NCI-H82 (cell line): ENCODE results near the gene LRAT.
"Not testable (repeated sequence)": the region's sequence is repeated elsewhere in the genome, so short reads cannot be mapped to it uniquely, and the experiment has no call there.

Source experiments
- DNase-seq: peaks from one replicate; lab custom pipeline; 2025; lab: John Stamatoyannopoulos, UW

The LRAT gene

GRCh38 chr4:154743683-154744340 lies at the start of gene LRAT:
Gene LRAT, plus strand, starts transcription at chr4:154744000. Its CDS starts 327 bp downstream, at chr4:154744327.
- DNase-seq = peak; percentile 49

GRCh38 chr4:154707877-154708276 lies 35.9 kb upstream of the LRAT start:
- DNase-seq = no peak

DNA sequence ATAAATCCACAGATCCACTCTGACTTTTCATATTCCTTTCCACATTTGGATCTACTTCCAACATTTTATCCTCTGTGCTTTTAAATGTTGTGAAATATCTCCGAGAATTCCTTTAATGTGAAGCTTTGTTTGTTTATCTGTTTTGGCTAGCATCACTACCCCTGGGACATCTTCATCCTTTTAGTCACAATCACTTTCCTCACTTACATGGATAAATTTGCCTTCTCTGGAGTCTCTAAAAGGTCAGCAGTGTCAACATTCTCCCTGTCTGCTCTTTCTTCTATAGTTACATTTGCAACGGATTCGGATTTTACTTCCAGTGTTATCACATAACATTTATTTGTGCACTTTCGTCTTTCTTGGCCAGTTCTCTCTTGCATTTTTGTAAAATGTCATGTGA lies 34.2 kb upstream of the LRAT start:
- DNase-seq = no peak

DNA sequence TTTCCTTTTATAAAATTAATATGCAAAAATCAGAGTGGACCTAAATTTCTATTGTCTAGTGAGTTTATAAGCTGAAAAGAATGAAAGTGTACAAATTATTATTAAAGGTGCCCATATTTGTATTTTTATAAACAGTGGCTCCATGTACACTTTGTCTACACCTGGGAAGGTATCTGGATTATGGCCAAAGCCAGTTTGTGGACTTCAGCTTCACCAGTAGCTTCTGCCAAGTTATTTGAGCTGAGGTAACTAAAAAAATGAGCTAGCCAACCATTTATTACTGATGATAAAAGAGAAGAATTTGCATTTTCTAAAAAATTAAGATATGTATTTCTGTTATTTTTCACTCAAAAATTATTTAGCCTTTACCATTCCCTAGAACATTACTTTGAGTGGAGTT lies 32.3 kb upstream of the LRAT start:
- no peak for DNase-seq

GRCh38 chr4:154714339-154715040 lies 29.3 kb upstream of the LRAT start:
- DNase-seq = no peak

GRCh38 chr4:154719087-154719486 lies 24.7 kb upstream of the LRAT start:
- no peak for DNase-seq

DNA sequence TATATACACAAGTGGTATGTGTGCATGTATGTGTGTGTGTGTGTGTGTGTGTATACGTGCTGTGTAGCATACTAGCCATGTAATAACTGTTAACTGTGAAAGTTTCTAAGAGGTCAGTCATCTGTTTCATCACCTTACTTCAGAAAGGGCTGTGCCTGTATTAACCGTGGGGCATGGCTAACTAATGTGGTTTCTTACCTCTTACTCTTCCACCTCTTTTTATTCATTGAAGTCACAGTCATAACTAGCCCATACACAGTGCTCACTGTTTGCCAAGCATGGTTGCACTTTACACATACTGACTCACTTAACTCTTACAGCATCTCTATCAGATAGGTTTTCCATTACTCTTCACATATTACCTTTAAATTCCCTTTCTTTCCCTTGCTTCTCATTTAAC lies 23.7 kb upstream of the LRAT start:
- no peak for DNase-seq

- DNase-seq = no peak
Measured at GRCh38 chr4:154720618-154721267, 23.1 kb upstream of the LRAT start.

DNA sequence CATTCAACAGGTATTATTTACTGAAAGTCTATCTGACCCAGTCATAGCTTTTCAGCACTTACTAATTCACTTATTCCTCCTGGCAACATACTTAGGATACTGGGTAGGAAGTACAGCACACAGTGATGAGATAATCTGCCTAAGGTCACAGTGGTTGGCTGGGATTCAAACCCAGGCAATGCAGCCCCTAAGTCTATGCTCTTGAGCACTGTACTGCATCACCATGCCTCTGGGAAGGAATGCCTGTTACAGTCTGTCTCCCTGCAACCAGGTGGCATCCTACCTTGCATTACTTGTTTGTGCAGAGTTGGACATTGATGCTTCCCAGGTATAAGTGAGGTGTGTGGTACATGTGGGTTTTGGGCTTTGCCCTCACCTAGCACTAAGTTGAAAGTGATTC lies 21.5 kb upstream of the LRAT start:
- DNase-seq = peak; percentile 18

- not testable (repeated sequence) for DNase-seq
Measured at GRCh38 chr4:154723601-154724000, 20.2 kb upstream of the LRAT start.

GRCh38 chr4:154727540-154727939 lies 16.3 kb upstream of the LRAT start:
- no peak for DNase-seq

DNA sequence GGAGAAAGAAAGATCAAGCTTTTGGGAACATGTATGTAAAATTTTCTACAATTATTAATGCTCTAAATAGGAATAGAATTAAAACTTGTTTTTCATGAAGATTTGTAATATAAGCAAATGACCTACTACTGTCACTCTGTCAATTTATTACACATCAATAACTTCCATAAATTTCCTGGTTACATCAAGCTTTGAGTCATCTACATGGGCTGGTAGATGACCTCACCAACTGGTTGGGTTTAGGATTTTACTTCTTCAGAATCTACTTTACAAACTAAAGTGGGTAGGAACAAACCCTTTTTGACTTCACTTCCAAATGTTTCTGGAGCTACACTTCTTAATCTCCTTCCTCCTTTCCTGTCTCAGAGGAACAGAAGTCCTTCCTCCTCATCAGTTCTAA lies 12.0 kb upstream of the LRAT start:
- DNase-seq = no peak

DNA sequence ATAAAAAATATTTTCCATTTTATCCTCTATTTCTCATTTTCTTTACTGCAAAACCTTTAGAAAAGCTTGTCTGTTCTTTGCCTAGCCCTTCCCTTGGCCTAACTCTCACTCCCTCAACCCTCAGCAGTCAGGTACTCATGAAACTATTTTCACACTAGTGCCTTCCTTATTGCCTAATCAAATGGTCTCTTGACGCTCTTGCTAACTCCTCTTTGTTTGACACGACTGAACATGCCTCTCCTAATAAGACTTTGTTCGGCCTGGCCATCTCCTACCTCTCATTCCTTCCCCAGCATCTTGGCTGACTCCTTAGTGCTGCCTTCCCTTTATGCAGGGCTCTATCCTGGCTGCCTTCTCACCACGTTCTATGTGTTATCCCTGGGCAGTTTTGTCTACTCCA lies 11.1 kb upstream of the LRAT start:
- no peak for DNase-seq

- no peak for DNase-seq
Measured at GRCh38 chr4:154736770-154737169, 7.0 kb upstream of the LRAT start.

DNA sequence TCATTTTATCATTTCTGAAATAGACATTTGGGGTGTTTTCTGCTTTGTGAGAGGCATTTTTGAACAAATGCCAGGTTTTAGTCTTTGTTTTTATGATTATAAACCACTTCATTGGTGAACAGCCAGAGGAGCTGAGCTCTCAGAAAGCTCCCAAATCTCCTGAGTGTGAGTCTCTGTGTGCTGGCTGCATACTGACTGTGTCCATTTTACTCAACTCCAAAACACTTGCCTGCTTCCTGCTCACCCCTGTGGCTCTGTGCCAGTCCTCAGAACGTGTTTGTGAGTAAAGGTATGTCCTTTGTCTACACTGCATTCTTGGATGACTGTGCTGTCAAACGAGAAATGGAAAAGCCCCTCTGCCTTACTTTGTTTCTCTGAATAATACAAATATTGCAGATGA lies 5.4 kb upstream of the LRAT start:
- DNase-seq = no peak

DNA sequence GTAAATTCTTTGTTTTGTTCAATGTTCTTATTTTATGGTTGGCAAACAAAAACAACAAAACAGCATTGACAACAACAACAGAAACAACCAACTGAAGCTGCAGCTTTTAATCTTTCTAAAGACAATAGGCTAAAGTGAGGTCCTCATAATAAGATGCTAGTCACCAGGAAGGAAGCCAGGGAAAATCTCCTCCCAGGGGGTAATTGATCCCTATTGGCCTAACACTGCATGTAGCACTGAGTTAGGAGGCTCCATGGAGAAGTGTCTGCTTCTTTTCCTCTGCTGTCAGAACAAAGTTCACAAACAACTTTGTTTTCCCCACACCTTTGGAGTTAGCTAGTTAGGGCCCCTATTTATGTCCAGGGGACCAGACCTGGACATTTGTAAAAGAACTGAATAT lies 4.7 kb upstream of the LRAT start:
- DNase-seq = no peak

- DNase-seq = no peak
Measured at GRCh38 chr4:154740462-154740861, 3.3 kb upstream of the LRAT start.

- DNase-seq = no peak
Measured at GRCh38 chr4:154741131-154741665, 2.6 kb upstream of the LRAT start.

DNA sequence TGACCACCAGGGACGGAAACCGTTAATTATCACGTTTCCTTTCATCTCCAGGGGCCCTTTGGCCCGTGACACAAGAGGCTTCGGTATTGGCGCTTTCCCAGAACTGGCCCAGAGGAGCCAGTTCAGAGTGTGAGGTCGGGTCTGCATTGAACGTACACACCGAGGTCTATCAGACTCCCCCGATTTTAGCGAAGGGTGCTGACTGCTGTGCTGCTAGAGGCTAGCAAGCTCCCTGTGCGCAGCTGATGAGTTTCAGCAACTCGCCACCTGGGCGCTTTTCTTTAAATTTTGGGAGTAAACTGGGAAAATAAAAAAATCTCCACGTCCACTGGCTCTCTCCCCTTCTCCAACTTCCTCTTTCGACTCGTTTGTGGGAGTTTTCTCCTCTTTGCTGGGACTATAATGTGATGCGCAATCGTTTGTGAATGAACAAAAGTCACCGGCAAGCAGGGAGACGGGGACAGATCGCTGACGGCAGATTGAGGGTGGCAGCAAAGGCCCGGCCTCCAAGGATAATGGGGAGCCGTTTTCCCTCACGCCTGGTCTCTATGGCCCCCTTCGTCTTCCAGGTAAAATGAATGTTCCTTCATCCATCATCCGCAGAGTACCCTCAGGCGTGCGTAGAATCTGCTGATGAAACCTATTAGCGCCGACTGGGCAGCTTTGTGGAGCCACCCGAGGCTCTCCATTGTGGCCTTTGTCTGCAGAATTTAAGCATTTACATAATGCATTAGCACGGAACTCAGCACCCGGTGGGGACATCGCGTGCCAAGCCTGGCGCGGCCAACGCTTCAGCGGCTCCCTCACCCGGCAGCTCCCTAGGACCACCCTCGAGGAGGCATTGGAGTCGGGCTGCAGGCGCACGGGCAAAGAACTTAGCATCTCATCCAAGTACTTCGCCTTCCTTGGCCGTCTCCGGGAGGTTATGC lies 1.6 kb upstream of the LRAT start:
- DNase-seq = no peak

DNA sequence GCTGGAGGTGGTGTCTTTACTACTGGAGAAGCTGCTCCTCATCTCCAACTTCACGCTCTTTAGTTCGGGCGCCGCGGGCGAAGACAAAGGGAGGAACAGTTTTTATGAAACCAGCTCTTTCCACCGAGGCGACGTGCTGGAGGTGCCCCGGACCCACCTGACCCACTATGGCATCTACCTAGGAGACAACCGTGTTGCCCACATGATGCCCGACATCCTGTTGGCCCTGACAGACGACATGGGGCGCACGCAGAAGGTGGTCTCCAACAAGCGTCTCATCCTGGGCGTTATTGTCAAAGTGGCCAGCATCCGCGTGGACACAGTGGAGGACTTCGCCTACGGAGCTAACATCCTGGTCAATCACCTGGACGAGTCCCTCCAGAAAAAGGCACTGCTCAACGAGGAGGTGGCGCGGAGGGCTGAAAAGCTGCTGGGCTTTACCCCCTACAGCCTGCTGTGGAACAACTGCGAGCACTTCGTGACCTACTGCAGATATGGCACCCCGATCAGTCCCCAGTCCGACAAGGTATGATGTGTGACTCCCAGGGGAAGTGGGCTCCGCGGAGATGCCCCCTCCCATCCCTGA lies 634 bp downstream of the LRAT start:
- DNase-seq = no peak

DNA sequence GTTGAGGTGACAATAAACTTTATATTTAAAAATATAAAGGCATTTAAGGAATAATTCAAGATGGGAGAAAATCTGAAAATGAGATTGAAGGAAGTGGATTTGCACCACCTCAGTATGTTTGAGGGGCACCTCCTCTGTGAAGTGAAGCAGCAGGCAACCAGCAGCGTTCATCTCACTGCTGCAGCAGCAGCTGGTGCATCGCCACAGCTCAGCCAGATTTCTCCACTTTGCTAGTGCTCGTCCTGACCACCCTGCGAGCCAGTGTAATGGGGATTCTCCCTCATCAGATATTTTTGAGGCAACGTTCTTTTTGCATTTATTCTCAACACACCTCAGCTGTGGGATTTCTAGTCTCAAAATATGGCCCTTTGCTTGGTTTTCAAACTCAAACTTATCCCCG lies 13.9 kb downstream of the LRAT start:
- no peak for DNase-seq

- DNase-seq = no peak
Measured at GRCh38 chr4:154760895-154761294, 17.1 kb downstream of the LRAT start.
